Measurements from ENCODE around the gene C1orf50.

Gene C1orf50

DNA sequence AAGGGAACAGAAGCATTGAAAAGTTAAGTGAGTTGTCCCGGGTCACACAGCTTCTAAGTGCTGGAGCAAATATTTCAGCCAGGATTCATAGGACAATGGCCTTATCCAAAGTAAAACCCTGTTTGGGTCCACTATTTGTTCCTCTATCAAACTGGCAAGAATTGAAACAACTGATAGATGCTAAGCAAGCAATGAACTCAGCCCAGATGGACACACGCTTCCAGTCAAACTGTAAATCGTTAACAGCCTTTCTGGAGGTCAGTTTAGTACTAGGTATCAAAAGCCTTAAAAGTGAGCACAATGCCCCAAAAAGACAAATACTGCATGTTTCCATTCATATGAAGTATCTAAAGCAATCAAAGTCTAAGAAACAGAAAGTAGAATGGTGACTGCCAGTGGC lies 50.9 kb downstream of the C1orf50 start:
- H3K27me3 Mint-ChIP-seq (ENCODE audit: low read depth) = no peaks in the 10 kb centered on the region
- peak overlapping the region in 2 of 3 experiments; percentile 91 to 92 for H3K27ac Mint-ChIP-seq
- peaks cover 30% of the 10 kb centered on the region for H3K4me1 Mint-ChIP-seq
- no peaks in the 10 kb centered on the region for H3K9me3 Mint-ChIP-seq
- TF ChIP-seq, protein P1, sequence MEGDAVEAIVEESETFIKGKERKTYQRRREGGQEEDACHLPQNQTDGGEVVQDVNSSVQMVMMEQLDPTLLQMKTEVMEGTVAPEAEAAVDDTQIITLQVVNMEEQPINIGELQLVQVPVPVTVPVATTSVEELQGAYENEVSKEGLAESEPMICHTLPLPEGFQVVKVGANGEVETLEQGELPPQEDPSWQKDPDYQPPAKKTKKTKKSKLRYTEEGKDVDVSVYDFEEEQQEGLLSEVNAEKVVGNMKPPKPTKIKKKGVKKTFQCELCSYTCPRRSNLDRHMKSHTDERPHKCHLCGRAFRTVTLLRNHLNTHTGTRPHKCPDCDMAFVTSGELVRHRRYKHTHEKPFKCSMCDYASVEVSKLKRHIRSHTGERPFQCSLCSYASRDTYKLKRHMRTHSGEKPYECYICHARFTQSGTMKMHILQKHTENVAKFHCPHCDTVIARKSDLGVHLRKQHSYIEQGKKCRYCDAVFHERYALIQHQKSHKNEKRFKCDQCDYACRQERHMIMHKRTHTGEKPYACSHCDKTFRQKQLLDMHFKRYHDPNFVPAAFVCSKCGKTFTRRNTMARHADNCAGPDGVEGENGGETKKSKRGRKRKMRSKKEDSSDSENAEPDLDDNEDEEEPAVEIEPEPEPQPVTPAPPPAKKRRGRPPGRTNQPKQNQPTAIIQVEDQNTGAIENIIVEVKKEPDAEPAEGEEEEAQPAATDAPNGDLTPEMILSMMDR (IDR thresholded peaks at IDR 0.05; ENCODE audit: unreplicated experiment in 3 of 3) = no peak
- peak overlapping the region; percentile 76 to 90 (median 86) for H3K4me3 Mint-ChIP-seq
- H3K36me3 Mint-ChIP-seq (ENCODE audit: low read depth) = peaks cover 16% of the 10 kb centered on the region

DNA sequence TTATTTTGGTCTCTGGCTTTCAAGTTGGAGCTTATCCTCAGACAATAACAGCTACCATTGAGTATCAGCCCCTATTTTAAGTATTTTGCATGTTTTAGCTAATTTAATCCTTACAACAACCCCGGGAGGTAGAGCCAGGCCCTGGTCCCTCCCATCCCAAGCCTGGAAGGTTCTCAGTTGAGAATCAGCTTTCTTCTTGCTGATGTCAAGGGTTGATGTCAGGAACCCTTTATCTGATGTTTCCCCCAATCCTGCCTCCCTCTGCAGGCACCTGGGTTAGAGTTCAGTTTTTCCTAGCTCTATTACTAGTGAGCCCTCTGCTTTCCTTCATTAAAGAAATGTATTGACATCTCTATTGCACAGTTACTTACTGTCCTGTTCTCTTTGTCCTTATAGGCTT lies 53.8 kb downstream of the C1orf50 start:
- Mint-ChIP-seq H3K4me1 (peaks cover 43% of the 10 kb centered on the region), H3K9me3 (no peaks in the 10 kb centered on the region), H3K36me3 (ENCODE audit: low read depth) (peaks cover 7% of the 10 kb centered on the region), H3K27ac (peak overlapping the region in 1 of 3 experiments; percentile 29), H3K4me3 (peak overlapping the region; percentile 7 to 35 (median 16)), H3K27me3 (ENCODE audit: low read depth) (no peaks in the 10 kb centered on the region)
- TF ChIP-seq, protein P1 (IDR thresholded peaks at IDR 0.05; ENCODE audit: unreplicated experiment in 3 of 3) = no peak

DNA sequence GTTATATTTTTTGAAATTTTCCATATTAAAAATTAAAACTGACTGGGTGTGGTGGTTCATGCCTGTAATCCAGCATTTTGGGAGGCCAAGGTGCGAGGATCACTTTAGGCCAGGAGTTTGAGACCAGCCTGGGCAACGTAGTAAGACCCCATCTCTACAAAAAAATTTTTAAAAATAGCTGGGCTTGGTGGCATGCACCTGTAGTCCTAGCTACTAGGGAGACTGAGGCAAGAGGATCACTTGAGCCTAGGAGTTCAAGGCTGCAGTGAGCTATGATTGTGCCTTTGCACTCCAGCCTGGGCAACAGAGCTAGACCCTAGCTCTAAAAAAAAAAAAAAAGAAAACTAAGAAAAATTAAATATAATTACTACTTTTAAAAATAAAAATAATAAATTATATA lies 54.6 kb downstream of the C1orf50 start:
- Mint-ChIP-seq H3K27me3 (ENCODE audit: low read depth) (no peaks in the 10 kb centered on the region), H3K4me1 (peaks cover 36% of the 10 kb centered on the region), H3K27ac (no peak overlapping the region), H3K4me3 (no peak overlapping the region), H3K36me3 (ENCODE audit: low read depth) (no peaks in the 10 kb centered on the region), H3K9me3 (no peaks in the 10 kb centered on the region)
- TF ChIP-seq, protein P1 (IDR thresholded peaks at IDR 0.05; ENCODE audit: unreplicated experiment in 3 of 3) = no peak

DNA sequence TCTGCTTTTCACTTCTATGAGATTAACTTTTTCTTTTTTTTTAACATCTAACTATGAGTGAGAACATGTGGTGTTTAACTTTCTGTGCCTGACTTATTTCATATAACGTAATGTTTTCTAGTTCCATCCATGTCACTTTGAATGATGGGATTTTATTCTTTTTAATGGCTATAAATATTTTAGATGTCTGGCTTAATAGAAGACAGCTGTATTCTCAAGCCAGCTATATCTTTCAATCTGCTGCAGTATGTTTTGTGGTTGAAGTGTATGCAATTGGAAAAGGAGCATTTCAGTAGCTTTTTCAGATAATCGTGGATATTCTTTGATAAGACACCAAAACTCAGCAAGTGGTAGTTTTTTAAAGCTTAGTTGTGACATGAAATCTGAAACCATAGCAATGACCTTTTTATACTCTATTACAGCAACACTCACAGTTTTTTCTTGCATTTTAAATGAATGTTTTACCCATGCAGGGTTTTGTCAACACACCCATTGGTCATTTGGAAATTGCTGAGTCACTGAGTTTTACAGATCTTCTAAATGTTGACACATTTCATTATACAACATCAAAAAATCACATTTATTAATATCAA lies 55.8 kb downstream of the C1orf50 start:
- TF ChIP-seq, protein P1 (IDR thresholded peaks at IDR 0.05; ENCODE audit: unreplicated experiment in 3 of 3) = no peak
- Mint-ChIP-seq H3K27me3 (ENCODE audit: low read depth) (no peaks in the 10 kb centered on the region), H3K36me3 (ENCODE audit: low read depth) (no peaks in the 10 kb centered on the region), H3K4me1 (peaks cover 29% of the 10 kb centered on the region), H3K27ac (peak overlapping the region; percentile 6 to 84 (median 71)), H3K4me3 (peak overlapping the region in 1 of 3 experiments; percentile 8), H3K9me3 (no peaks in the 10 kb centered on the region)

DNA sequence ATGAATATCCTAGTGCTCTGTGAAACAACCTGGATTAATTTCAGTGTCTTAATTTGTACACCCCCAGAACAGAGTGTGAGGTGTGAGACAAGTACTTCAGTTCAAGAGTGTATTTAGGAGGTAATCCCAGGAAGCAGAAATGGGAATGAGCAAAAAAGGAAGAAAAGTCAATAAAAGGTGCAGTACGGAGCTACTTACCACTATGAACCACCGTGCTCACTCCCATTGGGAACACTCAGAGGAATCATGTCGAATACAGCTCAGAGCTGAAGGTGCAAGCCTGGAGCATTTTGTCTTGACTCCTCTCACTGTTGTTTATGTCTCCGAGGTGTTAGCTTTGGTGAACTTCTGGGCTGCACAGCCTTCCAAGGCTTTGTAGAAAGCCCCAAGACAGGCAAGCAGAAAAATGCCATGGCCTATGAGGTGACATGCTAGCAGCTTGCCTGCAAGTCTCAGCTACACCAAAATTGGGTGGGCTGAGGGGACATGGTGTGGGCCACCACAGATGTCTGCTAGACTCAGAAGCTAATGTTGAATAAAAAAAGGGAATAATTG lies 57.5 kb downstream of the C1orf50 start:
- Mint-ChIP-seq H3K27ac (peak overlapping the region in 1 of 3 experiments; percentile 6), H3K27me3 (ENCODE audit: low read depth) (no peaks in the 10 kb centered on the region), H3K36me3 (ENCODE audit: low read depth) (no peaks in the 10 kb centered on the region), H3K9me3 (no peaks in the 10 kb centered on the region), H3K4me1 (peaks cover 27% of the 10 kb centered on the region), H3K4me3 (no peak overlapping the region)
- TF ChIP-seq, protein P1 (IDR thresholded peaks at IDR 0.05; ENCODE audit: unreplicated experiment in 3 of 3) = no peak

Measured in nephron (organoid).